H54 (cell line): ENCODE measurements around the gene FZD2.
"Not testable (repeated sequence)": the region's sequence is repeated elsewhere in the genome, so short reads cannot be mapped to it uniquely, and the experiment has no call there.

Experiments used
- DNase-seq: peaks from one replicate; pipeline ENCODE4 v3.0.0; 2011; ENCODE audit warnings: low spot score, mixed read lengths; ENCODE audit not compliant: insufficient read length
- FAIRE-seq: peaks from 3 replicates; lab custom pipeline; 2011; peaks lifted over from hg19 to GRCh38; lab: Jason Lieb, UNC
- POLR2A ChIP-seq: IDR thresholded peaks from 2 replicates; pipeline ENCODE4 v1.6.1; 2011; ENCODE audit warnings: low read depth, mild to moderate bottlenecking, low read length

Gene FZD2

GRCh38 chr17:44584443-44584842 is 27.2 kb downstream of the FZD2 start:
- no peak for TF ChIP-seq POLR2A
- FAIRE-seq, result no peak
- DNase-seq, result no peak

- FAIRE-seq (no peak), DNase-seq (no peak)
- no peak for TF ChIP-seq POLR2A
These were observed 28.0 kb downstream of the FZD2 start for GRCh38 chr17:44585315-44585714.

- no peak for FAIRE-seq
These were observed 30.1 kb downstream of the FZD2 start for GRCh38 chr17:44587339-44587738.

GRCh38 chr17:44589316-44590071 is 32.2 kb downstream of the FZD2 start:
- TF ChIP-seq POLR2A, result no peak
- DNase-seq, result no peak
- FAIRE-seq, result no peak

More at GRCh38 chr17:44587339-44587738, 30.1 kb downstream of the FZD2 start:
- TF ChIP-seq POLR2A, result no peak
- DNase-seq, result peak; percentile 93

GRCh38 chr17:44590072-44590462 is 32.8 kb downstream of the FZD2 start:
- DNase-seq, FAIRE-seq: not testable (repeated sequence)

- DNase-seq, FAIRE-seq: not testable (repeated sequence)
These were observed 33.5 kb downstream of the FZD2 start for GRCh38 chr17:44590762-44591161.

- no peak for FAIRE-seq
These were observed 33.9 kb downstream of the FZD2 start for GRCh38 chr17:44591206-44591605.

GRCh38 chr17:44593156-44593555 is 35.9 kb downstream of the FZD2 start:
- DNase-seq, result no peak
- no peak for FAIRE-seq
- no peak for TF ChIP-seq POLR2A

More at GRCh38 chr17:44591206-44591605, 33.9 kb downstream of the FZD2 start:
- DNase-seq, result no peak
- TF ChIP-seq POLR2A, result no peak

- no peak for TF ChIP-seq POLR2A
- FAIRE-seq (no peak), DNase-seq (no peak)
These were observed 38.0 kb downstream of the FZD2 start for GRCh38 chr17:44595216-44595775.

- FAIRE-seq (no peak), DNase-seq (no peak)
- no peak for TF ChIP-seq POLR2A
These were observed 41.0 kb downstream of the FZD2 start for GRCh38 chr17:44598329-44598728.

GRCh38 chr17:44598932-44599297 is 41.6 kb downstream of the FZD2 start:
- no peak for FAIRE-seq
- no peak for TF ChIP-seq POLR2A
- no peak for DNase-seq

GRCh38 chr17:44599298-44600175 is 42.3 kb downstream of the FZD2 start:
- FAIRE-seq (peak; percentile 66), DNase-seq (peak; percentile 81)
- no peak for TF ChIP-seq POLR2A

GRCh38 chr17:44601539-44601938 is 44.3 kb downstream of the FZD2 start:
- TF ChIP-seq POLR2A, result no peak
- FAIRE-seq, result no peak
- DNase-seq, result no peak

- FAIRE-seq, result no peak
- DNase-seq, result no peak
- TF ChIP-seq POLR2A, result no peak
These were observed 44.7 kb downstream of the FZD2 start for GRCh38 chr17:44601973-44602372.
